Measurements from ENCODE around the gene HSF5. TPM values are rescaled to one million over a fixed set of nuclear protein-coding genes. Genes with fewer than 3 reads are reported as not detected.

HSF5 gene
- polyA plus RNA-seq, 3 donors: 0.07 TPM; not detected in 2

DNA sequence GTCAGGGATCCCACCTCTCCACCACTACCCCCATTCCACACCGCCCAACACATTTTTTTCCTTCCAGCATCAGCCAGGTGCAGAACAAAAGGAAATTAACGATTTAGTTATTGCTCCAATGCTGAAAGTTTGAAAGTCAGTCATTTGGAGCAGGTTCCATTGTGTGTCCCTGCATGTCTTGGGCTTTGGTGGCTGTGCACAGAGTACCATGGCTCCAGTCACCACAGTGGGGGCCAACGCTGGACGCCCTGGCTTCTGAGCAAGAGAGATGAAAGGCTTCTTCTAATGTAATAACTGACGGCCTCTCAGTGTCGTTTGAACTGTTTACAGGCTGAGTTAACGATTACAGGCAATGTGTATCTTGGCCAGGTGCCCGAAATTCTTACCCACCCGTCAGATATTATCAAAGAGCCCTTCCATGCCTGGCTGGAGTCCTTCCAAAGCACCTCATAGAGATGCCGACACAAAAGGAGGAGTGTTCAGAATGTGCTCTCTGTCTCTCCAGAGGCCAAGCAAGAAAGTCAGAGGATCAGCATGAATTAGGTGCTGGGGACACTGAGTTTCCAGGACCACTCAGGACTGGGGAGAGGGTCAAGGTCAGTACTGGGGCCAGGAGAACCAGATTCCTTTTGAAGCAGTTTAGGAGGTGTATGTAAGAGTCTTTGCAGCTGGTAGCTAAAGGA, 96.8 kb downstream of the HSF5 start:
- Histone ChIP-seq H3K27me3 (ENCODE audit: control insufficient read depth in 2 of 2, insufficient read depth in 2 of 2, low read length in 2 of 2) (peaks cover 0 to 5% of the 10 kb centered on the region in 2 donors), H3K9me3 (replicated peaks in 1 of 2; ENCODE audit: control insufficient read depth in 1 of 2, insufficient read depth in 1 of 2, low read length in 2 of 2) (no peaks in the 10 kb centered on the region), H3K4me3 (replicated peaks in 1 of 3; ENCODE audit: low read depth in 2 of 3, low read length in 3 of 3) (no peak overlapping the region), H3K27ac (ENCODE audit: low read depth in 1 of 2, low read length in 2 of 2) (no peak overlapping the region), H4K20me1 (ENCODE audit: insufficient read depth, low read length) (no peaks in the 10 kb centered on the region), H3K9ac (ENCODE audit: insufficient read depth, low read length, poor library complexity, severe bottlenecking) (no peak overlapping the region), H3K4me2 (replicated peaks; ENCODE audit: extremely low read depth, low read length, poor library complexity, severe bottlenecking) (no peak overlapping the region), H3K36me3 (replicated peaks in 1 of 2; ENCODE audit: control insufficient read depth in 1 of 2, insufficient read depth in 2 of 2, low read length in 2 of 2) (no peaks in the 10 kb centered on the region), H2AFZ (ENCODE audit: insufficient read depth, low read depth, low read length, poor library complexity, severe bottlenecking) (no peak overlapping the region), H3K4me1 (ENCODE audit: control insufficient read depth in 1 of 2, insufficient read depth in 2 of 2, low read length in 2 of 2) (no peaks in the 10 kb centered on the region), H3K79me2 (ENCODE audit: insufficient read depth, low read length) (no peaks in the 10 kb centered on the region)
- DNase-seq: no peak
- 65% methylated on average over 8 of the region's 10 CpGs for WGBS (ENCODE audit: insufficient coverage)
- Mint-ChIP-seq H3K9me3 (peaks cover 0 to 3% (median 0%) of the 10 kb centered on the region in 7 donors), H3K4me1 (peaks cover 5% of the 10 kb centered on the region), H3K4me3 (peak overlapping the region in 1 of 2 donors; percentile 0), H3K27me3 (ENCODE audit: low read depth in 3 of 3) (peaks cover 9 to 28% (median 9%) of the 10 kb centered on the region in 3 donors), H3K36me3 (no peaks in the 10 kb centered on the region), H3K27ac (no peak overlapping the region)
- TF ChIP-seq, protein P1, sequence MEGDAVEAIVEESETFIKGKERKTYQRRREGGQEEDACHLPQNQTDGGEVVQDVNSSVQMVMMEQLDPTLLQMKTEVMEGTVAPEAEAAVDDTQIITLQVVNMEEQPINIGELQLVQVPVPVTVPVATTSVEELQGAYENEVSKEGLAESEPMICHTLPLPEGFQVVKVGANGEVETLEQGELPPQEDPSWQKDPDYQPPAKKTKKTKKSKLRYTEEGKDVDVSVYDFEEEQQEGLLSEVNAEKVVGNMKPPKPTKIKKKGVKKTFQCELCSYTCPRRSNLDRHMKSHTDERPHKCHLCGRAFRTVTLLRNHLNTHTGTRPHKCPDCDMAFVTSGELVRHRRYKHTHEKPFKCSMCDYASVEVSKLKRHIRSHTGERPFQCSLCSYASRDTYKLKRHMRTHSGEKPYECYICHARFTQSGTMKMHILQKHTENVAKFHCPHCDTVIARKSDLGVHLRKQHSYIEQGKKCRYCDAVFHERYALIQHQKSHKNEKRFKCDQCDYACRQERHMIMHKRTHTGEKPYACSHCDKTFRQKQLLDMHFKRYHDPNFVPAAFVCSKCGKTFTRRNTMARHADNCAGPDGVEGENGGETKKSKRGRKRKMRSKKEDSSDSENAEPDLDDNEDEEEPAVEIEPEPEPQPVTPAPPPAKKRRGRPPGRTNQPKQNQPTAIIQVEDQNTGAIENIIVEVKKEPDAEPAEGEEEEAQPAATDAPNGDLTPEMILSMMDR (IDR thresholded peaks at IDR 0.05): no peak
- intact Hi-C loops (cut with micrococcal nuclease): no loop called here

DNA sequence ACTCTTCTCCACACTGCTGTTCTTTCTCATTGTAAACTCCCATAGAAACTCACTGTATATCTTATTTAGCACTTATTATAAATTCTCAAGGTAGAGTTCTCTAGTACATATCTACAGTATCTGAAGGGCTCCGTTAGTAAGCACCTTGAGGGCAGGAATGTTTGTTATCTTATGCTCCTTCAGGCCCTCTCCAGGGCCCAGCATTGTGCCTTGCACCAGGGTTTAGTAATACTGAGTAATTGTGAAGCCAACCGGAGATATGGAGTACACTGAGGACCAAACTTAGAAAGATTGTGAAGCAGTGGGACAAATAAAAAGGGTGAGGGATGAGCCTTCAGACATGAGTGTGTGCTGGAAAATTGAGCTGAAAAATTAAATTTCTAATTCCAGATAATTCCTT, 97.3 kb downstream of the HSF5 start:
- Histone ChIP-seq H3K9me3 (replicated peaks in 1 of 2; ENCODE audit: control insufficient read depth in 1 of 2, insufficient read depth in 1 of 2, low read length in 2 of 2) (no peaks in the 10 kb centered on the region), H2AFZ (ENCODE audit: insufficient read depth, low read depth, low read length, poor library complexity, severe bottlenecking) (no peak overlapping the region), H3K27ac (ENCODE audit: low read depth in 1 of 2, low read length in 2 of 2) (no peak overlapping the region), H4K20me1 (ENCODE audit: insufficient read depth, low read length) (no peaks in the 10 kb centered on the region), H3K4me3 (replicated peaks in 1 of 3; ENCODE audit: low read depth in 2 of 3, low read length in 3 of 3) (no peak overlapping the region), H3K27me3 (ENCODE audit: control insufficient read depth in 2 of 2, insufficient read depth in 2 of 2, low read length in 2 of 2) (peaks cover 0 to 5% of the 10 kb centered on the region in 2 donors), H3K9ac (ENCODE audit: insufficient read depth, low read length, poor library complexity, severe bottlenecking) (no peak overlapping the region), H3K79me2 (ENCODE audit: insufficient read depth, low read length) (no peaks in the 10 kb centered on the region), H3K4me1 (ENCODE audit: control insufficient read depth in 1 of 2, insufficient read depth in 2 of 2, low read length in 2 of 2) (no peaks in the 10 kb centered on the region), H3K36me3 (replicated peaks in 1 of 2; ENCODE audit: control insufficient read depth in 1 of 2, insufficient read depth in 2 of 2, low read length in 2 of 2) (no peaks in the 10 kb centered on the region), H3K4me2 (replicated peaks; ENCODE audit: extremely low read depth, low read length, poor library complexity, severe bottlenecking) (no peak overlapping the region)
- Mint-ChIP-seq H3K27ac (peak overlapping the region in 1 of 7 donors; percentile 27), H3K36me3 (no peaks in the 10 kb centered on the region), H3K27me3 (ENCODE audit: low read depth in 3 of 3) (peaks cover 6 to 29% (median 9%) of the 10 kb centered on the region in 3 donors), H3K4me1 (peaks cover 5% of the 10 kb centered on the region), H3K4me3 (no peak overlapping the region), H3K9me3 (peaks cover 0 to 3% (median 0%) of the 10 kb centered on the region in 7 donors)
- no CpG with 5 or more reads among the region's 2 CpGs for WGBS (ENCODE audit: insufficient coverage)
- TF ChIP-seq, protein P1 (IDR thresholded peaks at IDR 0.05): no peak
- no peak for DNase-seq
- intact Hi-C loops (cut with micrococcal nuclease): no loop called here

Measured in CD14-positive monocyte (primary cell).